NCI-H524 treated with DMSO at 0.1 percent for 48 hours (cell line): ENCODE measurements around the gene GPHN.
"Not testable (repeated sequence)": the region's sequence is repeated elsewhere in the genome, so short reads cannot be mapped to it uniquely, and the experiment has no call there.

Experiments used
- DNase-seq: peaks from one replicate; lab custom pipeline; 2025; lab: John Stamatoyannopoulos, UW

Gene GPHN

GRCh38 chr14:66813636-66814035, 305.7 kb downstream of the GPHN start:
- no peak for DNase-seq

GRCh38 chr14:66815687-66816086, 307.7 kb downstream of the GPHN start:
- DNase-seq, result no peak

GRCh38 chr14:66824251-66824650, 316.3 kb downstream of the GPHN start:
- no peak for DNase-seq

- no peak for DNase-seq
Measured at GRCh38 chr14:66827182-66827581, 319.2 kb downstream of the GPHN start.

- no peak for DNase-seq
Measured at GRCh38 chr14:66831173-66831572, 323.2 kb downstream of the GPHN start.

GRCh38 chr14:66833816-66834215, 325.9 kb downstream of the GPHN start:
- no peak for DNase-seq

- DNase-seq, result not testable (repeated sequence)
Measured at GRCh38 chr14:66837436-66837835, 329.5 kb downstream of the GPHN start.

DNA sequence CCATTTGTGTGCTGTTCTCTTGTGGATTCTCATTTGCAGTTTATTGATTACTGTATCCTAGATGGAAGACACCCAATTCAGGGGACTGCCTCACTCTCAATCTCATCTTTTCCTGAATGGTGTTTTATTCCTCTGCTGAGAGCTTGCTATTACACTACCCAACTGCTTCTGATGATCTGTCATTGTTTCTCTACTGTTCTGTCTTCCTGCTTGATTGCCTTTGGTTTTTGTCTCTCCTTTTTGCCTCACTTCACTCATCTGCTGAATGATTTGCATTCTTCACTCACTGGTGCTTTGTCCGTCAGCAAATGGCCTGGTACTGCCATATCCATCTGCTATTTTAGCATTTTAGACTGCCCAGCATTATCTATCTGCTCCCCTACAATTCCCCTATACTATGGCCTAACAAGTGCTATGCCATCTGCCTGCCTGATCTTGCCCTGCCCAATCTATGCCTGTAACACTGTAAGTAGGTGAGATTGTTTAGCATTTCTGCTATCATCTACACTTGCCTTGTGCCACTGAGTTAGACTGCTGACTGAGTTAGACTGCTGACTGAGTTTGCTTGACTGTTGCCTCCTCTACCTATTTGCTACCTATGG, 335.1 kb downstream of the GPHN start:
- DNase-seq, result no peak

- no peak for DNase-seq
Measured at GRCh38 chr14:66850258-66850888, 342.4 kb downstream of the GPHN start.

- no peak for DNase-seq
Measured at GRCh38 chr14:66853311-66853710, 345.4 kb downstream of the GPHN start.

DNA sequence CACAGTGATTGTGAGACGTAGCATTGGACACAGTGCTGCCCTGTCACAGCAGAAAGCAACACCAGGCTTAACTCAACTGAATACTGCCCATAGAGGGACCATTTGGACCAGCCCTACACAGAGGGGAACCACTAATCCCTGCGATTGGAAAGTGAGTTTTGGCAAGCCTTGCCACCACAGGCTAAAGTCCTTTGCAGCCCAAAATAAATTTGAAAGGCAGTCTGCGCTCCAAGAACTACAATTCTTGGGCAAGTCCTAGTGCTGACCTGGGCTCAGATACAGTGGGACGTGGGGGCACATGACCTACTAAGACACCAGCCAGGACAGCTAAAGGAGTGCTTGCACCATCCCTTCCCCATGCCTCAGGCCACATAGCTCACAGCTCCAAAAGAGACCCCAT, 349.9 kb downstream of the GPHN start:
- no peak for DNase-seq

DNA sequence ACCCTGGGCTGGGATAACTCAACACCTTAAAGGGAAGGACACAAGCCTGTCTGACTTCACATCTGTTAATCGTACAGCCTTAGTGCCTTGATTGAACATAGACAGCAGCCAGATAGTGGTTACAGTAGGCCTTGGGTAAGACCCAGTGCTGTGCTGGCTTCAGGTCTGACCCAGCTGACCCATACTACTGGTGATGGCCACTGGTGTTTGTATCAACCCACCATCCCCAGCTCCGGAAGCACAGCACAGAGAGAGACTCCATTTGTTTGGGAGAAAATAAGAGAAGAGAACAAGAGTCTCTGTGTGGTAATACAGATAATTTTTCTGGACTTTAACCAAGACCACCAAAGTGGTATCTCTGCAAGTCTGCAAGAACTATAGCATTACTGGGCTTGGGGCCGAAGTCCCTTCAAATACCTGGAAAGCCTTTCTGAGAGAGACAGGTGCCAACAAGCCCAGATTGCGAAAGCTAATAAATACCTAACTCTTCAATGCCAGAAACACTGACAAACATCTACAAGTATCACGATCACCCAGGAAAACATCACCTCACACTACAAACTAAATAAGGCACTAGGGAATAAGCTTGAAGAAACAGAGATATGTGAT, 351.2 kb downstream of the GPHN start:
- DNase-seq, result no peak

DNA sequence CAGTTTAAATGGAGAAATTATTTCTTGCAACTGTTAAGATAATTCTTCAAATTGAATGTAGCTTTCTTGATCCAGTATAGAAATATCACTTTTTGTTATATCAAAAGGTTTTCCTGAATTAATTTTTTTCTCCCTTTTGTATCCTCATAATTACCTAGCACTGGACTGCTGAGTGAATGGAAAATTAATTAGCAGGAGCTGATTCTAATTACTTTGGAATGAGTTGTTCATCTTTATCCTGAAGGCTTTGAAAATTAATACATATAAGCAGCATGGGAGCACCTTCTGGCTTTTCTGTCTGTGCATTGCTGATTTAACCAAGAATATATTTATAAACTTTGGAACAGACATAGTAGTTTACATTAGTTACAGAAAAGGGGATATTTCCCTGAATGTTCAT, 373.6 kb downstream of the GPHN start:
- no peak for DNase-seq

DNA sequence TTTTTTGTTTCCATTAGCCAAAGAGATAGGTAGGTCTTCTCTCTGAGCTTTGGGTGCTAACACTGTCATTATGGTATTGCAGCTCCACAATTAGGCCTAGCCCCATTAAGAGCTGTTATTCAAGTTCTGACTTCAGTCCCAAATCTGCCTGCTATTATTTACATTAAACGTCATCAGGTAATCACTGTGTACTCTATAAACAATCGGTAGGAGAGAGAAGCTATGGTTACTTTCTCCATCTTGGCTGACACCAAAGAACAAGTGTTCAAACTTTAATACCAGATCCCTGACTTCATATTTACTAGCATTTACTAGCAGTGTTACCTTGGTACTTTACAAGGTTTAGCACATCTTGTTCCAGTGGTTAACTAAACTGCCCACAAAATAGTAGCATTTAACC, 376.2 kb downstream of the GPHN start:
- no peak for DNase-seq

DNA sequence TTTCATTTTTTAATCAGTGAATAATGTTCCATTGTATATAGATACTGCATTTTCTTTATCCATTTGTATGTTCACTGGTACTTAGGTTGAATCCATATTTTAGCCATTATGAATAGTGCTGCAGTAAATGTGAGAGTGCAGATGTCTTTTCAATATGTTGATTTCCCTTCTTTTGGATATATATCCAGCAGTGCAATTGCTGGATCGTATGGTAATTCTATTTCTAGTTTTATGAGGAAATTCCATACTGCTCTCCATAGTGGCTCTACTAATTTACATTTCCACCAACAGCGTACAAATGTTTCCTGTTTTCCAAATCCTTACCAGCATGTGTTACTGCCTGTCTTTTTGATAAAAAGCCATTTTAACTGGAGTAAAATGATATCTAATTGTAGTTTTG, 392.8 kb downstream of the GPHN start:
- DNase-seq, result no peak

DNA sequence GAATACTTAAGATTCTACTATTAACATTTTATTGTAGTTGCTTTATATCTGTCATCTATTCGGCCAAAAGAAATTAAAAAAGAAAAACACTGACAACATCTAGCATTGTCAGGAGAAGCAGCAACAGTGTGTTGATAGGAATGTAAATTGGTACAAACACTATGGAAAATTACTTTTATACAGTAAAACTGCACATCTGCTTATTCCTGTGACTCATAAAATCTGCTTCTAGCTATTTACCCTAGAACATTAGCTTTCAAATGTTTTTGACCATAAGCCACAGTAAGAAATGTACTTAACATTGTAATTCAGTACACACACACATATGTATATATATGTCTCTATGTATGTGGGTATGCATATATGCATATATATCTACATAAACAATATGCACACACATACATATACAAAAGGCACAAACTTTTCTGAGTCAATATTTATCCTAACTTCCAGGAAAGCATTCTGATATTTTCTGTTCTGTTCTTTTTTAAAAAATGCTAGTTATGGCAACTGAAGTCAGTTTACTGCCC, 402.4 kb downstream of the GPHN start:
- no peak for DNase-seq

DNA sequence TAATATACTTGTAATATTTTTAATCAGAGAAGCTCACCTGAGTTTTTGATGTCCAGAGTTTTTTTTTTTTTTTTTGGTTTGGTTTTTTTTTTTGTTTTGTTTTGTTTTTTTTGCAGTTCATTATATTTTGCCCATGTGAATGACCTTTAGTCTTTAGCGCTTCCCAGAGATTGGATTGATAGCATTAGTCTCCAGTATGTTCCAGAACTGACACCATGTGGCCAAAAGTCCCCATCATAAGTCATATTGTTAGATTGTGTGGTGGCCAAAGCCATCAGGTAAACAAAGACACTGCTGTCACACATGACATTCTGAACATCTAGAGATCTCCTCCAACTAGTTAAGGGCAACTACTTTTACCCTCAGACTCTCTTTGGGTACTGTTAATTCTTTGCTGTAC, 408.5 kb downstream of the GPHN start:
- DNase-seq, result no peak

DNA sequence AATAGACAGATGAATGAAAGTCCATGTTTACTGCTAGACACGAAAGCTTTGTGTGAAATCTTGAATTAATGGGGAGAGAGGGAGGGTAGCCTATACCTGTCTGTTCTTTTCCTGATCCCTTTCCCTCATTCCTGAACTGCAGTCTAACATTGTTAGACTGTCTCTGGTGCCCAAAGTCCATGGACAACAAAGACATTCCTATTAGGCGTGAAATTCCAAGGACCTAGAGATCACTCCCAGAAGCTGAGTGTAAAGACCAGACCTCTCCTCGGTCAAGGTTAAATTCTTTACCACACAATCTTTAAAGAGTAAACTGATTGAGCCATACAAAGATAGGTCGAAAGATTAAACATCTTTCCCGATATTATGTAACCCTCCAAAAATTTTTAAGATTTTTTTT, 410.6 kb downstream of the GPHN start:
- no peak for DNase-seq

- DNase-seq, result no peak
Measured at GRCh38 chr14:66920196-66920595, 412.2 kb downstream of the GPHN start.

GRCh38 chr14:66923251-66923650, 415.3 kb downstream of the GPHN start:
- DNase-seq, result no peak

DNA sequence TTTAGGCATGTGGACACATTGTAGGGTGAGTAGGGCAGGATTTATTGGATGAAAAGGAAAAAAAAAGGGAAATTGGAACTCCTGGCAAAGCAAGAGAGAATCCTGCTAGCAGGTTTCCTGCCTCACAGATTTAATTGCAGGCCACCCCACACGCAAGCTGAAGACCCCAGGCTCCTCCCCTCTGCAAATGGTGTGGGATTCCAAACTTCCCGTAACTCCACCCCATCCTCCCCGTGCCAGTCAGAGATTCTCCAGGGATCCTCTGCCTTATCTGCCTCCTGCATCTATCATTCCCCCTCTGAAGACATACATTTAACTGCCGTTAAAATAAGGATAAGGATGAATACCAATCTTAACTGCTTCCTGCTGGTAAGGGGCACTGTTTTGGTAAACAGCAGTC, 431.5 kb downstream of the GPHN start:
- DNase-seq, result no peak

DNA sequence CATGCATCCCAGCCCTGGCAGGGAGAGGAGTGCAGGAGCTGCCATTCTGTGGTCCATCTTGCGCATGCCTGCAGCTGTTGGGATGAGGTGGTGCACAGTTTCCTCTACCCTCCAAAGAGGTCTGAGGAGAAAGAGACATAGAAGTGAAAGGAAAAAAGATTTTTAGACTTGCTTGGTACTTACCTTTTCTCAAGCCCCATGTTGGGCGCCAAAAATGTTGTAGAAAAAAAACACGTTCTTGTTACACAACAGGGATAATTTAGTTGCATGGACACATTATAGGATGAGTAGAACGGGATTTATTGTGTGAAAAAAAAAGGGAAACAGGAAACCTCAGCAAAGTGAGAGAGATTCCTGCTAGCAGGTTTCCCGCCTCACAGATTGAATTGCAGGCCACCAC, 436.9 kb downstream of the GPHN start:
- DNase-seq, result no peak

- no peak for DNase-seq
Measured at GRCh38 chr14:66955159-66955558, 447.2 kb downstream of the GPHN start.
